H7 (cell line): ENCODE data around the gene MAPKAPK3. TPM values are rescaled to one million over a fixed set of nuclear protein-coding genes. Genes with fewer than 3 reads are reported as not detected.

Source experiments
- DNase-seq: peaks from one replicate; pipeline ENCODE4 v3.0.0; 2012
- H3K27me3 ChIP-seq: 2 replicates; pipeline ENCODE4 v1.6.0; 2011; ENCODE audit warnings: mild to moderate bottlenecking, low read length; ENCODE audit not compliant: control insufficient read depth, insufficient read depth
- H3K36me3 ChIP-seq: replicated peaks from 2 replicates; pipeline ENCODE4 v1.5.1; 2011; ENCODE audit warnings: low read length; ENCODE audit not compliant: control insufficient read depth, insufficient read depth
- H3K4me3 ChIP-seq: 2 replicates; pipeline ENCODE4 v1.5.1; 2011; ENCODE audit warnings: low read depth, mild to moderate bottlenecking, control low read depth, low read length, moderate library complexity; ENCODE audit not compliant: insufficient read depth
- total RNA-seq: library from RNA; depleted of rRNA; stranded (reverse); fragments of >200 nt; shearing (Covaris generic); gene quantifications from 2 replicates; pipeline ENCODE4 v1.2.3, GENCODE V29; 2014

MAPKAPK3 gene
- total RNA-seq, 1 experiment from 2014 or later, result 72.5 TPM

DNA sequence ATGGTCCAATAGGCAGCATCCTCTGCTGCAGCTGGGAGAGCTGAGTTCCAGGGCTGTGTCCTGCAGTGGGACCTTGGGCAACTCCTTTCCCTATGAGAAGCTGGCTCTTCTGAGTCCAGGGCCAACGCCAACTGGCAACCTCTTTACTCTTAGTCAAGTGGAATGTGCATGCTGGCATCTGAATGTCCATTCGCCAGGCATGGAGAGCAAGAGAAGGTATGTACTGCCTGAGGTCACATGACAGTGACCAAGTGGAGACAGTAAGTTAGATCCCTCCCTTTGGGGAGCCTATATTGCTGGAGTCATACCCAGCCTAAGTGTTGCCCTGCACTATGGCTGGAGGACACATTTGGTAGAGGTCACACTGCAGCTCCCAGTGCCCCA, 35.5 kb upstream of the MAPKAPK3 start:
- H3K36me3 ChIP-seq, result peaks cover 5% of the 10 kb centered on the region

DNA sequence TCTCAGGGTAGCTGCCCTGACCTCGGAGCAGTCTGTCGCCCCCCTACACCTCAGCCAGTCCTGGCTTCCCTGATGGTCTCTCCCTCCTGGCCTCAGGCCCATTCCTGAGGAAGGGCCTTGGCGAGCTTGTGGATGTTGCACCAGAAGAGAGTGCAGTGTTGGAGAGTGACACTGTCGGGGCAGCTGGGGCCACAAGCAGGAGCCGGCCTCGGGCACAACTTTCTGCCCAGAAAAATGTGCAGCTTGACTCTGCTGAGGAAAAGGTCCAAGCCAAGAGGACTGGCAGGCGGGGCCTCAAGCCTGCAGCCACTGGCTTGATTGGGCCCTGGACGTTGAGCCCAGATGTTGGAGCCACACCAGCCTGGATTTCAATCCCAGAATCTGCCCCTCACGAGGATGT, 34.9 kb upstream of the MAPKAPK3 start:
- peaks cover 5% of the 10 kb centered on the region for H3K36me3 ChIP-seq
- no peak overlapping the region for H3K4me3 ChIP-seq
- H3K27me3 ChIP-seq, result no peaks in the 10 kb centered on the region
- DNase-seq, result no peak

More for the DNA sequence above, 35.5 kb upstream of the MAPKAPK3 start:
- no peak for DNase-seq
- H3K4me3 ChIP-seq, result no peak overlapping the region
- no peaks in the 10 kb centered on the region for H3K27me3 ChIP-seq

DNA sequence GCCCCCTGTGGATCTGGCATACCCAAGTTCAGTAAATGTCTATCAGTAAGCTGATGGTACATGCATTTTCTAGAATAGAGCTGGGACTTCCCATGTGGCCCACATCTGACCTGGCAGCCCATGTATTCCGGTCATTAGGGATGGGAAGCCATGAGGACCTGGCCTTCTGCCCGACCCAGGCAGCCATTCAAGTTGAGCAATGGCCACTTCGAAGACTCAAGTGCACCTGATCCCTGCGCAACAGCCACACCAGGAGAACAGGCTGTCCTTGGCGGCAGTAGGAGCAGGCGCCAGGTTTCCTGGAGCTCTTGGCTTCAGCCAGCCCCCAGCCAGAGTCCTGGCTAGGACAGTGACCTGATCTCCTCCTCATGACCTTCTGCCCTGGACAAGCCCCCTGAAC, 33.1 kb upstream of the MAPKAPK3 start:
- no peak for DNase-seq
- Histone ChIP-seq H3K4me3 (no peak overlapping the region), H3K27me3 (no peaks in the 10 kb centered on the region), H3K36me3 (peaks cover 1% of the 10 kb centered on the region; the same call in 1 of the 2 replicates)

DNA sequence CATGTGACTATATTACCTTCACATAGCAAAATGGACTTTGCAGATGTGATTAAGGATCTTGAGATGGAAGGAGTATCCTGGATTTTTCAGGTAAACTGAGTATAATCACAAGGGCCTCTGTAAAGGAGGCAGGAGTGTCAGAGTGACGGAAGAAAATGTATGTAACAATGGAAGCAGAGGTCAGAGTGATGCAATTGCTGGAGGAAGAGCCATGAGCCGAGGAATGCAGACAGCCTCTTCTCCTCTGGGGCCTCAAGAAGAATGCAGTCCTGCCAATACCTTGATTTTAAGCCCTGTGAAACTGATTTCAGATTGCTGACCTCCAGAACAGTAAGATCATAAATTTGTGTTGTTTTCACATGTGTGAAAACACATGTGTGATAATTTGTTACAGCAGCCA, 32.6 kb upstream of the MAPKAPK3 start:
- Histone ChIP-seq H3K4me3 (no peak overlapping the region), H3K27me3 (no peaks in the 10 kb centered on the region), H3K36me3 (peaks cover 1% of the 10 kb centered on the region; the same call in 1 of the 2 replicates)
- DNase-seq, result no peak

DNA sequence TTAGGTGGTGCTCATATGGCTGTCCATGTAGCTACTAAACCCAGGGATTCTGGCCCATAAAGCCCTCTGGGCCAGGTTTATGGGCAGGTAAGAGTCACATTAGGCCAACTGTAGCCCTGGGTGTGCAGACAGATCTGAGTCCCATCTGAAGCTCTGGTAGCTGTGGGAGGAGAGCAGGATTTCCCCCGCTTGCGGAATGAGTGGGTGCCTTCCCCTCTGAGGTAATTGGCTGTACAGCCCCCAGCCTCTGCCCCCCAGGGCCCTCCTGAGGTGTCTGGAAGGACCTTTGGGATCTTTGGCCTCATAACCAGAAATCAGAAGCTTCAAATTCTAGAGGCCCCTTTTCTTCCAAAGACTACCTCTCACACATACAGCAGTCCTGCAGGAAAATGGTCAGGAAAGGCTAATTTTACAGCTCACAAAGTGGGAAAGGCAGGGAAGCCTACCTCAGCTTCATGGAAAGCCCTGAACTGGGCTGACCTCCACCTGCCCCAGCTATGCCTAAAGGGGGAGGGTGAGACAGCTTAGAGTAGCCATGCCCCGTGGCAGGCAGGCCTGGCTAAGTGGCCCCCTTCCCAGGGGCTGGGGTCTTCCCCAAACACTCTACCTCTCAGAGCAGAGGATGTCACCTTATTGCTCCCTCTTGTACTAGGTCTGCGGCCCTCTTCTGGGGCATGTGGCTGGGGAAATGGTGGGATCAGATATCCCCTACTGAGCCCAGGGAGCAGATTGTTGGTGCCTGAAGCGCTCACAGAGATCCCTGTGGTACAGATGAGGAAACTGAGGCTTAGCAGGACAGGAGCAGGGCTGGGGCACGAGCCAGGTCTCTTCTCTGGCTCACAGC, 30.8 kb upstream of the MAPKAPK3 start:
- H3K4me3 ChIP-seq, result no peak overlapping the region
- 0 out of 2 replicates have a peak, but pooled peaks cover under 1% of the 10 kb centered on the region for H3K36me3 ChIP-seq
- no peak for DNase-seq
- H3K27me3 ChIP-seq, result no peaks in the 10 kb centered on the region

DNA sequence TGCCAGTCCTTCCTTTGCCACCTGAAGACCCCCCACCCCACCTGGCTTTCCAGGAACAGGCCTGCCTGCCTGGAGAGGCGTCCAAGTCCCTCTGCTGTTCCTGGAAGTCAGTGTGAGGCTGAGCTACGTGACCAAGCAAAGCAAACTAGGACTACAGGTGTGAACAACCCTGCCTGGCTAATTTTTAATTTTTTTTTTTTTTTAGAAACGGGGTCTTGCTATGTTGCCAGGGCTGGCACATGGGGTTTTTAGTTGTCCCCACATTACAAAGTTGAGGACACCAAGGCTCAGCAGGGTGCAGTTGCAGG, 30.2 kb upstream of the MAPKAPK3 start:
- Histone ChIP-seq H3K36me3 (no peaks in the 10 kb centered on the region), H3K27me3 (no peaks in the 10 kb centered on the region), H3K4me3 (no peak overlapping the region)
- DNase-seq, result no peak

DNA sequence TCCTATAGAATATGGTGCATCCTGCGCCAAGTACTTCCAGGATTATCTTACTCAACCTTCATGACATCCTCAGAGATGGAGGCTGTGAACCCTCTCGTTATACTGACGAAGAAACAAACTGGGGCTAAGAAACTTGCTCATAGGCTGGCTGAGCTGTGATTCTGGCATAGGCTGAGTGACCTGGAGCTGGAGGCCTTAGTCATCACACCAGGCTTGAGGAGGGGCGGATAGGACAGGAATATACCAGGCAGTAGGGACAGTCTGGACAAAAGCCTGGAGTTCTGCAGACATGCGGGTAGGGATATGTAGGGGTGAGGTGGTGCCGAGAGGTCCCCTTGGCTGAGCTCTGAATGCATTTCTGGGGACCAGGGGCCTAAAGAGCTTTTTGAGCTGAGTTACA, 29.6 kb upstream of the MAPKAPK3 start:
- H3K4me3 ChIP-seq, result no peak overlapping the region
- no peaks in the 10 kb centered on the region for H3K27me3 ChIP-seq
- DNase-seq, result no peak
- no peaks in the 10 kb centered on the region for H3K36me3 ChIP-seq

DNA sequence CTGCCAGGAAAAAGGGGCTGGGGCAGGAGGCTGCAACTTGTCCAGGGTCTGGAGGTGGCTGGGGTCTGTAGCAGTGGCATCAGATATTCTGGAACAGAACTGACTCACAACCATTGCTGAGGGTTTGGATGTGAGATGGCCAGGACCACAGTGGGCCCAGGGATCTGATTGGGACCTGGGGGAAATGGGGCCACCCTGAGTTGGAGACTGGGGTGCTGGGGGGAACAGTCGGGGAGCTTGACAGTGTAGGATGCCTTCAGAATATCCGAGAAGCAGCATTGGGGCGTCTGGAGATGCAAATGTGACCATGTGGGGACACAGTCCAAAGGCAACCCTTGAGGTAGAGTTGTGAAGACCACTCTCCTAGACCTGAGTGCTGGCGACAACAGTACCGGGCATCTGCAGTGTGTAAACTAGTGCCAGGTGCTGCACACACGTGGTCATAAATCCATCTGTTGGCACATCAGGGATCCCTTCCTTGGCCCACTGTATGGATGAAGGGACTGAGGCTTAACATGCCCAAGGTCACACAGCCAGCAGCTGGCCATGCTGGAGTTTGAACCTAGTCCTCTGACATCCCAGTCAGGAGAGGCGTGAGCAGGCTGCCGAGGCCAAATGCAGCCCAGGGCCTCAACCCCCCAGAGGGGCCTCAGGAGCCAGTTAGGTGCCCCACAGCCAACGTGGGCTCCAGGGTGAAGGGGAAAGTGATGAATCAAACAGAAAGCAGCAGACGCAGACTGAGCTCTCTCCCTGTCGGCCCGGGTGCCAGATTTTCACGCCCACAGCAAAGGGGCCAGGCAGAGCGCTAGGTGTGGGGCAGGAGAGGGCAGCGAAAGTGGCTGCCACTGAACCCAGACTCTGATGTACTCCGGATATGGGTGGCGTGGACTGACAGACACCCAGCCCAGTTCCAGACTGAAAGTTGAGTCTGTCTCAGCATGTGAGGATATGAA, 28.9 kb upstream of the MAPKAPK3 start:
- Histone ChIP-seq H3K4me3 (no peak overlapping the region), H3K27me3 (no peaks in the 10 kb centered on the region; the same call in 1 of the 2 replicates), H3K36me3 (no peaks in the 10 kb centered on the region)
- DNase-seq, result no peak

DNA sequence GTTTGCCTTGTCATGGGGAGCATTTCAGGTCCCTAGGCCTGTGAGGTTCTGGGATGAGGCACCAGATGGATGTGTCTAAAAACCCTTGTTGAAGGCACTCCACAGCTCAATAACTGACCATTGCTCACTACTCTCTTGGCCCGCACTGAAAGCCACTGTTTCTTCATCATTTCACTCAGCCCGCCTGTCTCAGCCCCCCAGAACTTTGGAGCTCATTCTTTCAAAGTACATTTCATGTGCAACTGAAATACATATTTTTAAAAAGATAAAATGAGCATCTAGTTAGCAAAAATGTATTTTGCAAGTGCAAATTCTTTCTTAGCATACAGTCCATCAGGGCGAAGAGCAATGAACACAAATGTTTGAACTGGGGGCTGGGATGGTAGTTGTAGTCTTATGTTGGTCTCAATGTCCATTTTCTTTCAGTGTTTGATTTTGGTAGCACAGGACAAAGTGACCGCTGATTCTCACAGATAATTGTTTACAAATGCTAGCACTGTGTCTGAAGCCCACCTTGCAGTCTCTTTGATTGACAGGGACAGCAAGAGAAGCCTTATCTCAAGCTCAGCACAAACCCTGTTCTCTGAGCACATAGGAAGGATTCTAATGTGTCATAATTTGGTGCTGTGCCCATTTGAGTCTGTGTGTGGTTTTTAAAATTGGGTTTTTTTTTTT, 28.1 kb upstream of the MAPKAPK3 start:
- H3K36me3 ChIP-seq, result no peaks in the 10 kb centered on the region
- no peak overlapping the region for H3K4me3 ChIP-seq
- no peaks in the 10 kb centered on the region; the same call in 1 of the 2 replicates for H3K27me3 ChIP-seq
- no peak for DNase-seq

DNA sequence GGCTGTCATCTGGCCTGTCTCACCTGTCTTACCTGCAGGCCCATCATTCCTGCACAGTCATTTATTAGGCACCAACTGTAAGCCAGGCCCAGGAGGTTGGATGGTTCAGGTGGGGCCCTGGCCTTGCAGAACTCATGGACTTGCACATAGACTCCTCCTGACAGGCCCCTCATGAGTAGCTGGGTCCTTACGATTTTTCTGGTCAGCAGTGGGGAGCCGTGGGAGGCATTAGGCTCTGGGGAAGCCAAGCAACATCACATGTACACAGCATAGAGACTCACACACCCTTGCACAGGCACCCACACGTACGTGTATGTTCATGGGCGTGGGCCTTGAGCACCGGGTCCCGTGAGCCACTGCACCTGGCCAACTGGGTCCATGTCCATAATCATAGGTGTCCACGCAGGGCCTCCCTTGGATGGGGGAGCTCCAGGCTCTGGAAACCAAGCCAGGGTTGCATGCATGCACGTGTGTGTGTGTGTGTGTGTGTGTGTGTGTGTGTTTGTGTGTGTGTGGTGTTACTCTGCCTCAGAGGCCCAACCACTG, 25.7 kb upstream of the MAPKAPK3 start:
- DNase-seq, result no peak
- Histone ChIP-seq H3K27me3 (no peaks in the 10 kb centered on the region; the same call in 1 of the 2 replicates), H3K36me3 (no peaks in the 10 kb centered on the region), H3K4me3 (no peak overlapping the region)

DNA sequence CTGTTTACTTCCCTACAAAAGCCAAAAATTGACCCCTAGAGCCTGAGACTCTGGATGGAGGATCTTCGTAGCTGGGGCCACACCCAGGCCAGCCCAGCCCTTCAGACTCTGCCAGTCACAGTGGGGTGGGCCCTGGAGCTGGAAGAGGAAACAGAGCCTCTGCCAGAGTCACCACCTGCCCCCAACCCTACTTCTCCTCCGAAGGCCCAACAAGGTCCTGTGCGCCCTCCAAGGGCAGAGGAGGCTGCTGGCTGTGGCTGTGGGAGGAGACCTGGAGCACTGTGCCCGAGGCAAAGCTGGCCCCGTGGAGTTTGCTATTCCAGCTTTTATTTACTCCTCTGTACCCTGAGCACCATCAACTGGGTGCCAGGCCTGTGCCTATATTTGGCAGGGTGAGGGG, 24.4 kb upstream of the MAPKAPK3 start:
- Histone ChIP-seq H3K36me3 (no peaks in the 10 kb centered on the region), H3K4me3 (no peak overlapping the region), H3K27me3 (no peaks in the 10 kb centered on the region; the same call in 1 of the 2 replicates)
- DNase-seq, result no peak

DNA sequence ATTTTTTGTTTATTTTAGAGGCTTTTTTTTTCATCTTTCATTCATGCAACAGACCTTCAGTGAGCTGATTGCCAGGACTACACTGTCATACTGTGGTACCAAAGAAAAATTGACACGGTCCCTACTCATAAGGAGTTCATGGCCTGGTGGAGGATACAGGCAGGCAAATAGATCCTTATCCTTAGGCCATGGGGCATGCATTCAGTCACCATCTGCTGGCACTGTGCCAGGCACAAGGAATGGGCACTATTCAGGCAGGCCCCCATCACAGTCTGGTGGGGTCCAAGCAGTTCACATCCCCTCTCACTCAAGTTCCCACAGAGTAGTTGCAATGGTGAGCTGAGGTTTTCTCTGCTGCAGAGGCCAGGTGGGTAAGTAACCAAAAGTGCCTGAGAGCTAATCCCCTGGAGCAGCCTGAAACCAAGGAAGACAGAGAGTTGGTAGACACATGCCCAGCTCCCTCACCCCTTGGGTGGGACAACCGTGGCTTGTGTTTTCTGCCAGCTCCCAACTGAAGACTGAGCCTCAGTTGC, 22.6 kb upstream of the MAPKAPK3 start:
- Histone ChIP-seq H3K36me3 (no peaks in the 10 kb centered on the region), H3K4me3 (no peak overlapping the region), H3K27me3 (no peaks in the 10 kb centered on the region; the same call in 1 of the 2 replicates)
- no peak for DNase-seq

DNA sequence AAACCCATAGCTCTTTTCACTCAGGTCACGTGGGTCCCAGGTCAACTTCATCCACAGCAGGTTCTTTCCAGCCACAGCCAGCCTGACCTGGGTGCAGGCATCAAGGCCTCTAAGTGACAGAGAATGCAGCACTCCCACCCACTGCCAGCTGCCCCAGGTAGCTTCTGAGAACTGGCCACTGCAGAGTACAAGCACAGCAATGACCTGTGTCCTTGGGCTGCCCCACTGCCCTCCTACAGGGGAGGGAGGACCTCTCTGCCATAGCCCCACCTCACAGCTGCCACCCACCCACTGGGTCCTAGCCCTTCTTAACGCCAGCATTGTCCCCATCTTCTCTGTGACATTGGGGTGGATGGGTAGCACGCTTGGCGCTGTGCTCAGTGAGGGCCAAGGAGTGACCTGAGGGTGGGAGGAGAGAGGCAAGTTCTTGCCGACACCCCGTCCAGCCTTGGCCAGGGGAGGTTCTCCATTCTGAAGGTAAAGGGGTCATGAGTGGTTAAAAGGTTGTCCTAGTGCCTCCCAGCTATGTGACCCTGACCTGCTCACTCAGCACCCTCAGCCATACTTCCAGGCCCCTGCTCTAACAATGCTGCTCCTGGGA, 17.7 kb upstream of the MAPKAPK3 start:
- DNase-seq, result no peak
- Histone ChIP-seq H3K27me3 (no peaks in the 10 kb centered on the region), H3K36me3 (no peaks in the 10 kb centered on the region), H3K4me3 (no peak overlapping the region)

DNA sequence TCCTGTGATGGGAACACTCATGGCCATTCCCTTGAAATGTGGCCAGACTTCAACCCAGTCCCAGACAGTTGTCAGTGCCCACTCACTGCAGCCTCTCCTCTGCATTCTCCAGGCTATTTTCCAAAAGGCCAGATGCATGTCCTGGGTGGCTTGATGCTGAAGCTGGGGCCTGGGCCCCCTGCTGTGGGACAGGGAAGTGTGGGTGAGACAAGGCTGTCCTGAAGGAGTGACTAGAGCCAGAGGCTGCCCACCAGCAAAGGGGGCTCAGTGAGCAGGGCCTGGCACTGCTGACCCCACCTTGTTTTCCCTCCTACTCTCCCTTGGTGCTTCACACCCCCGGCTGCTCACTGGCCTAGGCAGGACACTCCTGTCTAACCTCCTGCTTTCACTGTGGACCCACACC, 17.2 kb upstream of the MAPKAPK3 start:
- DNase-seq, result no peak
- Histone ChIP-seq H3K36me3 (no peaks in the 10 kb centered on the region), H3K27me3 (no peaks in the 10 kb centered on the region), H3K4me3 (no peak overlapping the region)
